Heart left ventricle (tissue), 13 donors: ENCODE results near the gene PDGFC.

Experiments used
- CTCF ChIP-seq, 12 donors: fragments of 200-600 bp; sonication (generic) in 4 of 12; IDR thresholded peaks; one replicate each; pipeline versions ENCODE4 v1.5.0 to v1.8.0; 2018 to 2022; ENCODE audit warnings: antibody characterized with exemption in 12 of 12, mild to moderate bottlenecking in 5 of 12
- POLR2A ChIP-seq, 2 donors: fragments of 450-650 bp; IDR thresholded peaks; one replicate each; pipeline ENCODE4 v1.6.1; 2017; ENCODE audit warnings: antibody characterized with exemption in 2 of 2, mild to moderate bottlenecking in 2 of 2, moderate library complexity in 2 of 2
- donor health status: ischemic (EF 13 %, LVEDD 7.1; RV severe dilation, severe dysfunction).
- donor health status: DM: no; HTN: yes; CAD: no.
- donor health status: DM: no; HTN: no; CAD: no.
- donor health status: ischemic (EF 25% LVEDD 6.9; RV normal size, moderate dysfunction).
- donor health status: ischemic (EF 25% LVEDD 5.7; RV mildly dilated, moderate dysfunction).
- donor health status: ischemic (EF 35%, LVEDD 5.7; RV mildly dilated, moderate dysfunction).
- donor health status: nonischemic (EF 11% LVEDD 7.7; RV severe dilation, severe dysfunction).
- donor health status: DM: yes; HTN: yes; CAD: no.
- donor health status: PGD.
- donor health status: ischemic (EF 29% LVEDD 5.4; RV normal size, mild dysfunction).
- donor health status: nonischemic (EF 23%, LVEDD 6.1; RV moderate dilation, normal function).

GRCh38 chr4:156837625-156838345 lies 133.8 kb downstream of the PDGFC start:
- TF ChIP-seq CTCF (IDR thresholded peaks at IDR 0.05), result no peak
- no peak for TF ChIP-seq POLR2A (IDR thresholded peaks at IDR 0.05)
